ENCODE measurements around the gene DKK1.

Gene DKK1

DNA sequence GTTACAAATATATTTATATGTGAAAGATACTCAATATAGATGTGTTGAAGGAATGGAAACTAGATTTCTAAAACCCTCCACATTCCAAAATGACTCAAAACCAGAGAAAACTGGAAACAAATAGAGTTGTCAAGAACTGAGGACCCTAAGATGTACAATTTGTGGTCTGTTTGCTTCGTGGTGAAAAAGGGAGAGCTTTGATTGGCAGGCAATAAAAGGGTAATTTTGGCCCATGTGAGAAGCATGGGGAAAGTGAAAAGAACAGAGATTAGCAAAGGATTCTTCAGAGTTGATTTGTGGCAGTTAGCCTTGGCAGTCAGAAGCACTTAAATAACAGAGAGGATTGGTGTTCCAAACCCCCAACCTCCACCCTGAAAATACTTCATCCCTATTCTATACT is 37.1 kb upstream of the DKK1 start:
- no peak for TF ChIP-seq FOXA1 (IDR thresholded peaks at IDR 0.05)
- peak; percentile 91 for TF ChIP-seq PKNOX1 (IDR thresholded peaks at IDR 0.05)
- POLR2A ChIA-PET = no interaction called here
- CTCF ChIA-PET = no interaction called here
- no peak for DNase-seq (ENCODE audit: extremely low spot score)

- ChIA-PET POLR2A (no interaction called here), CTCF (no interaction called here)
- no peak for DNase-seq (ENCODE audit: extremely low spot score)
- TF ChIP-seq FOXA1 (IDR thresholded peaks at IDR 0.05) (no peak), ARNT (IDR thresholded peaks at IDR 0.05) (no peak), LEF1 (IDR thresholded peaks at IDR 0.05; ENCODE audit: borderline replicate concordance) (no peak), ELF4 (IDR thresholded peaks at IDR 0.05) (no peak), CTBP1 (IDR thresholded peaks at IDR 0.05; ENCODE audit: borderline replicate concordance) (no peak), TARDBP (IDR thresholded peaks at IDR 0.05) (no peak), L3MBTL2 (conservative IDR thresholded peaks at IDR 0.05) (no peak), HDGF (IDR thresholded peaks at IDR 0.05; ENCODE audit: borderline replicate concordance) (no peak), BHLHE40 (IDR thresholded peaks at IDR 0.05; ENCODE audit: borderline replicate concordance) (no peak), ZNF384 (IDR thresholded peaks at IDR 0.05) (no peak), SP1 (IDR thresholded peaks at IDR 0.05) (no peak), FOXK2 (IDR thresholded peaks at IDR 0.05) (no peak), SUZ12 (IDR thresholded peaks at IDR 0.05) (no peak), PKNOX1 (IDR thresholded peaks at IDR 0.05) (no peak), FOXM1 (IDR thresholded peaks at IDR 0.05; ENCODE audit: borderline replicate concordance) (no peak), NFRKB (IDR thresholded peaks at IDR 0.05) (no peak)
These were observed 34.5 kb upstream of the DKK1 start for GRCh38 chr10:52279546-52279945.

GRCh38 chr10:52280051-52280450 is 34.0 kb upstream of the DKK1 start:
- DNase-seq (ENCODE audit: extremely low spot score) = no peak
- CTCF ChIA-PET = no interaction called here
- POLR2A ChIA-PET = no interaction called here
- TF ChIP-seq L3MBTL2 (conservative IDR thresholded peaks at IDR 0.05) (no peak), FOXM1 (IDR thresholded peaks at IDR 0.05; ENCODE audit: borderline replicate concordance) (no peak), SUZ12 (IDR thresholded peaks at IDR 0.05) (no peak), HDGF (IDR thresholded peaks at IDR 0.05; ENCODE audit: borderline replicate concordance) (no peak), FOXK2 (IDR thresholded peaks at IDR 0.05) (no peak), ARNT (IDR thresholded peaks at IDR 0.05) (no peak), TARDBP (IDR thresholded peaks at IDR 0.05) (no peak), FOXA1 (IDR thresholded peaks at IDR 0.05) (no peak), PKNOX1 (IDR thresholded peaks at IDR 0.05) (no peak), NFRKB (IDR thresholded peaks at IDR 0.05) (no peak), LEF1 (IDR thresholded peaks at IDR 0.05; ENCODE audit: borderline replicate concordance) (no peak), CTBP1 (IDR thresholded peaks at IDR 0.05; ENCODE audit: borderline replicate concordance) (no peak), ELF4 (IDR thresholded peaks at IDR 0.05) (no peak), BHLHE40 (IDR thresholded peaks at IDR 0.05; ENCODE audit: borderline replicate concordance) (no peak), ZNF384 (IDR thresholded peaks at IDR 0.05) (no peak)

- DNase-seq (ENCODE audit: extremely low spot score) = no peak
- POLR2A ChIA-PET = no interaction called here
- CTCF ChIA-PET = no interaction called here
- no peak for TF ChIP-seq BHLHE40 (IDR thresholded peaks at IDR 0.05; ENCODE audit: borderline replicate concordance)
- no peak for TF ChIP-seq FOXA1 (IDR thresholded peaks at IDR 0.05)
- no peak for TF ChIP-seq FOXM1 (IDR thresholded peaks at IDR 0.05; ENCODE audit: borderline replicate concordance)
- no peak for TF ChIP-seq FOXK2 (IDR thresholded peaks at IDR 0.05)
- TF ChIP-seq HDGF (IDR thresholded peaks at IDR 0.05; ENCODE audit: borderline replicate concordance) = no peak
- no peak for TF ChIP-seq L3MBTL2 (conservative IDR thresholded peaks at IDR 0.05)
- no peak for TF ChIP-seq ELF4 (IDR thresholded peaks at IDR 0.05)
- TF ChIP-seq NFRKB (IDR thresholded peaks at IDR 0.05) = no peak
These were observed 30.9 kb upstream of the DKK1 start for GRCh38 chr10:52283174-52283573.

- ChIA-PET CTCF (no interaction called here), POLR2A (no interaction called here)
- TF ChIP-seq L3MBTL2 (conservative IDR thresholded peaks at IDR 0.05) (no peak), CTBP1 (IDR thresholded peaks at IDR 0.05; ENCODE audit: borderline replicate concordance) (no peak), HDGF (IDR thresholded peaks at IDR 0.05; ENCODE audit: borderline replicate concordance) (no peak), PKNOX1 (IDR thresholded peaks at IDR 0.05) (no peak)
- no peak for DNase-seq (ENCODE audit: extremely low spot score)
These were observed 29.6 kb upstream of the DKK1 start for GRCh38 chr10:52284416-52285013.

DNA sequence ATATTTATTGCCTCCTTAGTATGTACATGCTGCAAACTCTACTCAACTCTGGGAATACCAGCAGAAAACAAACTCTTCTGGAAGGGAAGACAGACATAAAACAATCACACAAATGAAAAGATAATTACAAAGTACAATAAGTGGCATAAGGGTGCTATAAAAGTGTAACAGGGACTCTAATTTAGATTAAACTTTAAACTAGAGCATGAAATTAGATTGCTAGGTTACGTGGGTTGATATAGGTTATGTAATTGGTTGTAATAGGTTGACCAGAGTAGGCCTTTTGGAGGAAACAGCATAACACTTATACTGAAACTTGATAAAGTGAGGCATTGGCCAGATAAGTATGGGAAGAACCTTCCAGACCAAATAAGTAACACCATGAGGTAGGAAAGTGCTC is 26.2 kb upstream of the DKK1 start:
- ChIA-PET CTCF (no interaction called here), POLR2A (no interaction called here)
- no peak for DNase-seq (ENCODE audit: extremely low spot score)
- no peak for TF ChIP-seq SP1 (IDR thresholded peaks at IDR 0.05)

DNA sequence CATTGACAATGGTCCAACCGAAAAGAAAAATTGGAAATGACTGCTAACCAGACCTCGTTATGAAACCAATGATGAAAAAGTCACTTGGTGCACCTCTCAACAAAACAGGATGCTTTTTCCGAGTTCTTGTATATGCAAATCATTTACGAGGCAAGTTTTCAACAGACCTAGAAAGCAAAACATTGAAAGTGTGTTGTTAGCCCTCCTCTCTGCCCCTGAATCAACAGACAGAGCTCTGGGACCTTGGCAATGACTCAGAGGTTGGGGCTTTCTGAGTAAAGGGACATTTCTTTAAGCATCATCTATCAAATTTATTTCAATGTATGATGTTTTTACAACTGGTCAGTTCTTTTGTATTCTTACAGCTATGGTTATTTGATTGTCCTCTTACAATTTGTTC is 16.3 kb upstream of the DKK1 start:
- TF ChIP-seq SP1 (IDR thresholded peaks at IDR 0.05) = no peak
- TF ChIP-seq CTBP1 (IDR thresholded peaks at IDR 0.05; ENCODE audit: borderline replicate concordance) = no peak
- TF ChIP-seq NFRKB (IDR thresholded peaks at IDR 0.05) = no peak
- TF ChIP-seq TARDBP (IDR thresholded peaks at IDR 0.05) = no peak
- TF ChIP-seq FOXM1 (IDR thresholded peaks at IDR 0.05; ENCODE audit: borderline replicate concordance) = no peak
- no peak for TF ChIP-seq PKNOX1 (IDR thresholded peaks at IDR 0.05)
- no peak for TF ChIP-seq ZNF384 (IDR thresholded peaks at IDR 0.05)
- TF ChIP-seq L3MBTL2 (conservative IDR thresholded peaks at IDR 0.05) = no peak
- no peak for TF ChIP-seq HDGF (IDR thresholded peaks at IDR 0.05; ENCODE audit: borderline replicate concordance)
- no peak for TF ChIP-seq SUZ12 (IDR thresholded peaks at IDR 0.05)
- TF ChIP-seq FOXA1 (IDR thresholded peaks at IDR 0.05) = no peak
- TF ChIP-seq BHLHE40 (IDR thresholded peaks at IDR 0.05; ENCODE audit: borderline replicate concordance) = no peak
- TF ChIP-seq ARNT (IDR thresholded peaks at IDR 0.05) = no peak
- TF ChIP-seq LEF1 (IDR thresholded peaks at IDR 0.05; ENCODE audit: borderline replicate concordance) = no peak
- TF ChIP-seq FOXK2 (IDR thresholded peaks at IDR 0.05) = no peak
- no peak for TF ChIP-seq ELF4 (IDR thresholded peaks at IDR 0.05)
- ChIA-PET POLR2A (no interaction called here), CTCF (interaction anchor here (1.0 to 1.1 kb wide), 2 partner anchors 11 to 443 kb away, joined by 3 read pairs; no protein-coding TSS in a partner anchor)
- no peak for DNase-seq (ENCODE audit: extremely low spot score)

All from HEK293T (cell line).